T-helper 1 cell treated with Interleukin-12 subunit alpha and Interleukin-12 subunit beta and Interleukin-4 antibody, amounts not matched to agents 30 ng/mL and 1 ng/mL, for 36 hours (primary cell): ENCODE measurements around the gene CTBP1. TPM values are rescaled to one million over a fixed set of nuclear protein-coding genes. Genes with fewer than 3 reads are reported as not detected.

Source experiments
- intact Hi-C: fragments of 100-400 bp; cut with micrococcal nuclease; formaldehyde crosslinking; loops from one replicate; pipeline ENCODE4 v1.15.1; 2024
- total RNA-seq: library from RNA; stranded (reverse); gene quantifications from 2 replicates; pipeline ENCODE4 v1.2.3, GENCODE V29; 2022

Gene CTBP1
- total RNA-seq, 1 donor from 2014 or later, result 216 TPM

GRCh38 chr4:1166509-1167243, 82.3 kb downstream of the CTBP1 start:
- intact Hi-C loops, result loop anchor here (1.0 kb wide), 9 partner anchors 21 to 185 kb away; partner anchors contain the start of genes CTBP1, MAEA and UVSSA

GRCh38 chr4:1164956-1165545, 83.9 kb downstream of the CTBP1 start:
- intact Hi-C loops, result no loop called here

- intact Hi-C loops, result no loop called here
Measured at GRCh38 chr4:1164444-1164843, 84.5 kb downstream of the CTBP1 start.

- intact Hi-C loops, result no loop called here
Measured at GRCh38 chr4:1164040-1164439, 84.9 kb downstream of the CTBP1 start.

Other genes with a start within 250 kb of the CTBP1 start
- 6.8 and 8.0 TPM in 2 replicates for gene FGFRL1, start 237.5 kb downstream of the CTBP1 start, total RNA-seq
- 2.1 and 2.6 TPM in 2 replicates for gene RNF212, start 135.6 kb downstream of the CTBP1 start, total RNA-seq
- 14.0 and 16.5 TPM in 2 replicates for gene SPON2, start 76.5 kb downstream of the CTBP1 start, total RNA-seq
- 73.4 and 73.9 TPM in 2 replicates for gene MAEA, start 40.8 kb upstream of the CTBP1 start, total RNA-seq
- gene UVSSA, start 98.1 kb upstream of the CTBP1 start, total RNA-seq, result 23.3 and 25.4 TPM in 2 replicates
- gene NKX1-1, start 157.3 kb upstream of the CTBP1 start, total RNA-seq, result not detected in 2 replicates